DMS153 treated with DMSO at 0.1 percent for 48 hours (cell line): Measurements from ENCODE around the gene C2orf76.
"Not testable (repeated sequence)": the region's sequence is repeated elsewhere in the genome, so short reads cannot be mapped to it uniquely, and the experiment has no call there.

Experiments
- DNase-seq: peaks from one replicate; lab custom pipeline; 2025; ENCODE audit not compliant: unreplicated experiment; lab: John Stamatoyannopoulos, UW

Gene C2orf76

DNA sequence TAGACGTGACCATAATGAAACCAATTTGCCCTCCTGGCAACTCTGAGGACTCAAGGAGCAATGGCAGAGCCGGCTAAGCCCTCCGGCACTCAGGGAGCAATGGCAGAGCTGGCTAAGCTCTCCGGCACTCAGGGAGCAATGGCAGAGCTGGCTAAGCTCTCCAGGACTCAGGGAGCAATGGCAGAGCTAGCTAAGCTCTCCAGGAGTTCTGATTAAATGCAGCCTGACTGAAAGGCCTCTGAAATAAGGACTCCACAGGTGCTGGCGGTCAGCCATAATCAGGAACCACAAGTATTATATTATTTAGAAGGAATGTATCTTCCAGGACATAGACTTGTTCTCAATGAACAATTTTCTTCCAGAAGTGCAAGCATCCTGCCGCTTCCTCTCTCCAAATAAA, 65.2 kb downstream of the C2orf76 start:
- DNase-seq, result no peak

DNA sequence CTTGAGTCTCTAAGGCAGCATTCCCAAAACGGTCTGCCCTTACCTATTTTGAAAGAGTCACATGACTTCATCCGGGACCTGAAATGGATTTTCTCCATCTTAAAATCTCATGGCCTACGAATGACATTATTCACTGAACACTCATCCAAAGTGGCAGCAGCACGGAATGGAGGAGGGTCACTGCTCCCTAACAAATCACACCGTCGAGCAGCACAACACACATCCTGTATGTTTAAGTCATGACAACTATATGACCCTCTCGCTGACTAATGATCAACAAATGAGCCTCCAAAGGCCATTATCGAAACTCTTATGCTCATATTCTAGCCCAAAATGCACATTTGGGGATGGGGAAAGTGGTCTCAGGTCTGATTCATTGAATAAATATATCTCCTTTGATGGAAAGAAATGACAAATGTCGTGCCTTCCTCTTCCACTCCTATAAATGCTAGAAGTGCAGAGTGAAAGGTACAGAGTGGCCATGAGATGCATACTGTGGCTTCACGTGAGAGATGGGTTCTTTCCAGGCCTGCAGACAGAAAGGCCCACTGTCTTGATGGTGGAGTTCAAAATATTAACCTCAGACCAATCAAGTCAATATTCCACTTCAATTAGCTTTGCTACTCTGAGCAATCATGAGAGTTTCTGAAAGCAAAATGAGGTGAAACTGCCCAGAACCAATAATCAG, 70.8 kb downstream of the C2orf76 start:
- DNase-seq, result no peak

DNA sequence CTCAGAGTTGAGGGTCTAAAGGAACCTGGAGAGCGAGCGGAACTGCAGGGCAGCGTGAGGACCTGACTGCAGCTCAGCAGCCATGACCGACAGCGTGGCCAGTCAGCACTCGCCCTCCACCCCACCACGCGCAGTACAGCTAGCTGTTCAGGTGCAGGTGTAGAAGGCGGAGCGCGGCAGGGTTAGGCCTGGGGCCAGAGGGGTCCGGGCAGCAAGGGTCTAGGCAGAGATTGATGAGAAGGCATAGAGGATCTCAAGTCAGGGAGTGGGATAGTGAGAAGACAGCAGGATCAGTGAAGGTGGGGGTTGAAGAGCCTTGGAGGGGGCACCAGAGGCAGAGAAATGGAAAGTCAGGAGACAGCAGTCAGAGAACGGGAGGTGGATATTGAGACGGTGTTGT, 72.0 kb downstream of the C2orf76 start:
- DNase-seq, result no peak

DNA sequence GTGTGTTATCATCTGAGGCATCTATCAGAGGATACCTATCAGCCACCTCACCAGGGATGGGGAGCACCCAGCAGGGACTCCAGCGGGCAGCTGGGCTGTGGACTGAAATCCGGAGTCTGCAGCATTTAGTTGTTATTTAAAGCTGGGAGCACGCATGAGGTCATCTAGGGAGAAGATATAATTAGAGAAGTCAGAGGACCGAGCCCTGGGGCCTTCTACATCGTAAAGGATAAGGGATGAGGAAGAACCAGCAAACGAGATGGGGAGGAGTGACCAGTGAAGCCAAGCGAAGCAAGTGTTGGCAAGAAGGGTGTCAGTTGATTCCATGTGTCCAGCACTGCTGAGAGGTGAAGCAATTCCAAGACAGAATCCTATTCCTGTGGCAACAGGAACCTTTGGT, 72.7 kb downstream of the C2orf76 start:
- DNase-seq, result no peak

DNA sequence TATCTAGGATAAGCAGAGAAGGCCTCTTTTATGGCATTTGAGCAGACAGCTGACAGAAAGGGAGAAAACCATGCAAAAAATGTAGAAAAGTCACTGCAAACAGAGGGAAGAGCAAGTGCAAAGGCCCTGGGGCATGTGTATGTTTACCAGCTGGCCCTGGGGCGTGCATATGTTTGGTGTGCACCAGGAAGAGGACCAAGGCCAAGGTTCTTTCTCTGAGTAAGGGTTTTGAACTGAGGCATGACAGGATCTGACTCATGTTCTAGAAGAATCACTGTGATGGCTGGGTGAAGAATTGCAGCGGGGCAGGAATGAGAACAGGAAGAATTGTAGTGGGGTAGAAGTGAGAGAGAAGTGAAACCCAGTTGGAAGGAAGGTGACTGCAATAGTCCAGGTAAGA, 73.4 kb downstream of the C2orf76 start:
- no peak for DNase-seq

DNA sequence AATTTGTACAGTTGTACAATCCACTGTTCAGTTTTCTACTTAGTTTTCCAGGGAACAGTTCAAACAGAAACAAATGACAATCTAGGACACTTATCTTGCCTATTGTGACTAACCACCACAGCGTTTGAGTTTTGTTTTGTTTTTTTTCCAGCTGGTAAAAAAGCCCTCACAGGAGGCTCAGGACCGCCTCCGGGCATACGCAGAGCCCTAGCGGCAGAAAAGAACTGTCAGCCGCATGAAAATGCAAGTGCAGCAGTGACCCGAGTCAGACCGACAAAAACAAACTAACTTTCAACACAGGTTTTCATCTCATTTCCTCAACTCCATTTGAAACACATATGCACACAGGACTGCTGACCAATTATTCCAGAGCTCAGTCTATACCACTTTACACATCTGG, 74.4 kb downstream of the C2orf76 start:
- DNase-seq, result no peak

DNA sequence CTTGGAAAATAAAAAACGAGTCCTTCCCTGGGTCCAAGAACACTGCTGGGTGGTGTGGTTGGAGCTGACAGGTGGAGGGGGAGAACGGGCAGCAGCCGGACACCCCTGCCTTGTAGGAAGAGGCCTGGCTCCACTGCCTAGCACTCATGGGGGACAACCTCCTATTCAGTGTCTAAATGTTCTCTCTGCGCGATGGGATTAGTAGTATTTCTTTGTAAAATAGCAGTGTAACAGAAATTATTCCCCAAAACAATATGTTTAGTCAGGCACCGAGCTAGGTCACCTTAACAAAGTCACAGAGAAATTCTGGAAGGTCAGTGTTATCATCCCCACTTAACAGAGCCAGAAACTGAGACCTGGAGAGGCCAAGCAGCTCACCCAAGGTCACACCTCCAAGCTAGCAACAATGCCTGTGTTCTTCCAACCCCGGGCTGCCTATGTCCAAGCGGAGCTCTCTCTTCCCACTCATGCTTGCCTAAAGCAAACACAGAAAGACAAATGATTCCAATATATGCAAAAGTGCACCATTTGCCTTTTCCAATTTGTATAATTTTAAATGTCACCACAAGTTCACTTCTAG, 75.0 kb downstream of the C2orf76 start:
- no peak for DNase-seq

DNA sequence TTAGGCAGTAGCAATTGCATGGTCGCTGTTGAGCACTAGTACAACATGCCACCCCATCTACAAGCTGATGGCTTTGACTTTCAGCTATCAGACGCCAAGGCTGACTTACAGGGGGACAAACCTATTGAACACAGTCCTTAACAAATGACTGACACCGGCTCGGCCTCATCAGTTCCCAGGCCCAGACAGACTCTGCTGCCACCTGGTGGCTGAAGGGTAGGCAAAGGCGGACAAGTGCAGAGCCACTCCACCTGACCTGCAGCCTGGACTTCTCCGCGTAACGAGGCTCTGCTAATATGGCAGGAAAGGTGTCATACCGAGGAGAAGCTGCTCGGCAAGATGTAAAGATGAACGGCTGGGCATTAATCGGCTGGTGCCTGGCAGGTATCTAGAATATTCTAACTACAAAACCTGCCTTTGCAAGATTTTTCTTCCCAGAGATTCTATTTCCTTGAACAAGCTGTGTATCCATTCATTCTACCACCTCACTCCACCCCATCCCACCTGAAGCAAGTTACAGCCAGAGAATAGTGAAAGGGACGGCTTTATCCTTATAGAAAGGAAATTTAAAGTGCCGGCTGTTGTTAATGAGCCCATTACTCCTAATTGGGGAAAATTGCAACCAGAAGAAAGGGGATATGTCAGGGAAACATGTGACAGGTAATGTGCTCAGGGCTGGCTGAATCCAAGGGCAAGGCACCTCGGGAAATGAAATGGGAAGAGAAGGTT, 75.6 kb downstream of the C2orf76 start:
- peak; percentile 92 for DNase-seq

DNA sequence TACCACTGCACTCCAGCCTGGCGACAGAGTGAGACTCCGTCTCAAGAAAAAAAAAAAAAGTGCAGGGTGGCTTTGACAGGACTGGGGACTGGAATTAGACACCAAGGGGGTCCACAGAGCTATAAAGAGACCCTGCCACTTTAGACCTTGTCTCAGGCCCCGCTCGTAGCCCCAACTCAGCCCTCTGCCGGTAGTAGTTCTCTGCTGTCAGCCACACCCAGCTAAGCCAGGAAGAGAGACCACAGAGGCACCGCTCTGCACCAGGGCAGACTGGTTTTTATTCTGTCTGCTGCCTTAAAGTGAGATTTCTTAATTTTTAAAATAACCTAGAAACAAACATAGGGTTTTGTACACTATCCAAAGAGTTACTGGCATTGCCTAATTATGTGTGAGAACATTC, 77.0 kb downstream of the C2orf76 start:
- no peak for DNase-seq

DNA sequence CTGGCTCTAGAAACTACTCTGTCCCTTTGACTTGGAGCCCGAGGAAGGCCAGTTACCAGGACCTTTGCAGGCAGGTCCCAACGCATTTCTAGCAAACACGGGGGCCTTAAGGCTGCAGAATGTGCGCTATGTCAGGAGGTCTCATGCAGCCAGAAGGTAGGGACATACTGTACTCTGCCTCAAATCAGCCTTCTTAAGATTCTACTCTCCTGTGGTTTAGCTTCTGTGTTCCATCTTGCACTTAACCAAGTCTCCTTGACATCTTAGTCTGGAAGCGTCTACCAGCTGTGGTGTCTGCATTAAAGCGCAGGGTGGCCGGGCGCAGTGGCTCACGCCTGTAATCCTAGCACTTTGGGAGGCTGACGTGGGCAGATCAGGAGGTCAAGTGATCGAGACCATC, 77.5 kb downstream of the C2orf76 start:
- DNase-seq, result no peak

DNA sequence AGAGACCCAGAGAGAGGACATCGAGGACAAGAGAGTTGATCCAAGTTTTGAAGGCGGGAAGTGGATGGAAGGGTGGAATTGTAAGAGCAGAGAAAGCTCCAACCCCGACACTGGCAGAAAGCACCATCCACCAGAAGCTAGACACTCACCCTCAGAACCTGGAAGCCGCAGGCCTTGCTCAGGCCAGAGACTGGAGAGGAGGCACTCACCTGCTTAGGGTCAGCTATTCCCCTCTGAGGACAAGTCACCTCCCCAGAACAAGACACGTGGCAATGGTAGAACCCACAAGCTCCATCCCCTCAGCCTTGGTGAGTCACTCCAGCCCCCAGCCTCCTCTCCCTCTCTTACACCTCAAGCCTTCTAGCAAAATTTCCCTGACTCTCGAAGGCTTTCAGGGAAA, 78.1 kb downstream of the C2orf76 start:
- DNase-seq, result no peak

DNA sequence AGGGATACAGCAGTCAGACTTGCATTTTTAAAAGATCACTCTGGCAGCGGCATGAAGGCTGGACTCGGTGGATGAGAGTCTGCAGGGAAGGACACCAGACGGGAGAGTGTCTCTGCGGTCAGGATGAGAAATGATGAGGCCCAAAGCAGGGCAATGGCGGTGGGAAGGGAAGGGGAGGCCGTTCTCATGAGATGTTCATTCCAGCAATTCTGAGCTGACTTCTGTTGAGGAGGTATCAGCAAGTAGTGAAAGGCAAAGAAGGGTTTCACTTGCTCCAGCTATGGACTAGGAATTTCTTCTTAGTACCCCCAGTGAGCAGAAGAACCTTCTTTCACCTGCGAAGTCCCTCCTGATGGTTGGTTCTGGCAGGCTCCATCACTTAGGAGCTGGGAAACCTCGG, 80.0 kb downstream of the C2orf76 start:
- no peak for DNase-seq

DNA sequence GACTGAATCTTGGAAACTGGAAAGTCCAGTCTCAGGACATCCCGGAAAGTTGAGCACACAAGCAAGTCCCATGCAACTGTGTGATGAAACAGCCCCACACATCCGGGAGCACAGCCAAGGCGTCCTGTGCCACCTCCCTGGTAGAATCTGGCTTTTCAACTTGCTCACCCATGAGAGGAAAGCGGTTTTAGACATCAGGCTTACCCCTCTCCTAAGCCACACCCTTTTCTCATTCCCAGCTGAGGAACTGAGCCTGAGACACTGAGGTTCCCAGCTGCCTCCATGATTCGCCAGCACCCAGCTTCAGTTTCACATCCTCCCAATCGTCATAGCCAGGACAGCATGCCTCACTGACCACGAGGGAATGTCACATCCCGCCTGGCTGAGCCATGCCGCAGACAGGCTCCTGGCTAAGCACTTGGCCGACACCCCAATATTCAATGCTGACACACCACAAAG, 82.7 kb downstream of the C2orf76 start:
- no peak for DNase-seq

DNA sequence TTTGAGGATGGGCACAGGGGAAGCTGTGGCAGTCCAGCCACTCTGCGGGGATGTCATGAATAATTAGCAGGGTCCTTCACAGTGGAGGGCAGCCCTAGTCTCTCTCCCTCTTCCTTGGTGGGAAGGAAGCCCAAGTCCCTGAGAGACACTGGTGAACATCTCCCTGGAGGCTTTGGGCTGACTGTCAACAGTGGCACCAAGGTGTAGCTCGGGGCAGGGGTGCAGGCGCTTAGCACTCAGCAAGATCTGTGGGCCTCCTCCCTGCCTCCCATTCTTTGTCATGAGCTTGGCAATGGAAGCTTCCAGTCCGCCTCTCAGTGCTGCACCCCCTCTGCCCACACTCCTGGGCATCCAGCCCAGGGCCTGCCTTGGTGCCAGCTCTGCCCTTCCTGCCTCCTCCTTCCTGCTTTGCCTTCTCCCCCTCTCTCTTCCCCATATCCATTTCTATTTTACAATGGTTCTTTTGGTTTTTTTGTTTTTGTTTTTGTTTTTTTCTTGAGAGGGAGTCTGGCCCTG, 83.6 kb downstream of the C2orf76 start:
- DNase-seq, result no peak

DNA sequence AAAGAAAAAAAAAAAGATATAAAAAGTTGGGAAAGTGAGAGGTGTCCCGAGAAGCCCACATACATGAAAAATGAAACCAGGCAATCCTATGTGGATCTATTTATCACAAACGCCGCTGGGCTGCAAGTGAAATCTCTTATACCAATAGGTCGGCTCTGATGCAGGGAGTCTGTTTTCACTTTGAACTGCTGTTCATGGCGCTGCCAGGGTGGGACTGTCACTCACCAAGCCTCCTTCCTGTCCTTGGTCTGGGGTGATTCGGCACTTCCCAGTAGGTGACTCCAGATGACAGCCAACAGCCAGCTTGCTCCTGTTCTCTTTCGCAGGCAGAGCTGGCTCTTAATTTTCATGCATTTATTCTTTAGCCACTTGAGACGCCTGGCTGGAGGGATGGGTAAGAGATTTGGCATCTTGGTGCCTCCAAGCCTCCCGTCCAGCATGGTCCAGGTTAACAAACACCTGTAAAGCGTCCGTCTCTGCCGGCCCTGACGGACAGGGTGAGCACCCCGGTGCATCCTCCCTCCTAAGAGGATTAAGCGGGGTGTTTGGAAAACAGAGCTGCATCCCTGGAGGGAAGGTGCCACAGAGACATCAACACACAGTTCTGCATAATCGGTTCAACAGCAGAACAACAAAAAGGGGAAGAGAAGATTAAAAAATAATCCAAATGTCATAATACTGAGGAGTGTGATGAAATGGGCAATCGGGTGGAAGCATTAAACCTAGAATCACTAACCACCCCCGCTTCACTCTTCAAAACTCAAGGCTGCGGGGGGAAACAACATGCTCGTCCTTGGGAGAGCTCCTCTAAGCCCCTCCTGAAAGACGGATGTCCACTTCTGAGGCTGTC, 84.3 kb downstream of the C2orf76 start:
- DNase-seq, result no peak

DNA sequence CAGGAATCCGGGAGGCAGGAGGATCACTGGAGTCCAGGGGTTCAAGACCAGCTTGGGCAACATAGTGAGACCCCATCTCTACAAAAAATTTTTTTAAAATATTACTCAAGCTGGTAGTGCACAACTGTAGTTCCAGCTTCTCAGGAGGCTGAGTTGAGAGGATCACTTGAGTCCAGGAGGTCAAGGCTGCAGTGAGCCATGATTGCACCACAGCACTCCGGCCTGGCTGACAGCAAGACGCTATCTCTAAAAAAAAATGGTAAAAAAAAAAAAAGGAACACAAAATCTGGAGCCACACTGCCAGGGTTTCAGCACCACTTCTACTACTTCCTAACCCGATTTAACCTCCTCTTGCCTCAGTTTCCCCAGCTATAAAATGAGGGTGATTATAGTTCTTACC, 86.0 kb downstream of the C2orf76 start:
- DNase-seq, result no peak

DNA sequence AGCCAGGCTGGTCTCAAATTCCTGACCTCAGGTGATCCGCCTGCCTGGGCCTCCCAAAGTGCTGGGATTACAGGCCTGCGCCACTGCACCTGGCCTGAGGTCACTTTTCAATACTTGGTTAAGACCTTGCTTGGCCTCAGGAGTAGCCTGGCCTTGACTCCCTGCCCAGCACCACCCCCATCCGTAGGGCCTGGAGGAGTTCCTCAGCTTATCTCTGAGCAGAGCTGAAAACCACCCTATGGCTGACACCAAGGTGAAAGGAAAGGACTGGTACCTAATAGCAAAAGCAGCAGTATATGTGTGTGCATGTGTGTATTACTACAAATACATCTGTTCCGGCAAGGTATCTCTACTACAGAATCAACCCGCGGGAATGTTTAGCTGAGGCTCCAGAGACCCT, 87.0 kb downstream of the C2orf76 start:
- DNase-seq, result no peak

DNA sequence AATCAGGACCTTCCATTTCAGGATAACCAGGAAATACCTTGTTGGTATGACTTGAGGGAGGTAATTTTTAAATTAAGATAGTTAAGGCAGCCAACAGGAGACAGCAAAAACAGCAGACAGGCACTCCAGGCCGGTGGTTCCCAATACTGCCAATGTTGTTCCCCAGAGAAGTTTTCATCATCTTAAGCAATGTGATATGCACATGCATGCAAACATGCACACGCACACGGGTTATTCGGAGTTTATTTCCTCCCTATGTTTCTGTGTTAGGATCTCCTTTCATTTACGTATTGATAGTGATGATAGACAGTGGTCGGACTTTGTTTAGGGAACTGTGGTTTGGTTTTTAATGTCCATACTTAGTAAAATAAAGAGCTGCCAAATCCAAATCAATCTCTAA, 87.7 kb downstream of the C2orf76 start:
- DNase-seq, result no peak

DNA sequence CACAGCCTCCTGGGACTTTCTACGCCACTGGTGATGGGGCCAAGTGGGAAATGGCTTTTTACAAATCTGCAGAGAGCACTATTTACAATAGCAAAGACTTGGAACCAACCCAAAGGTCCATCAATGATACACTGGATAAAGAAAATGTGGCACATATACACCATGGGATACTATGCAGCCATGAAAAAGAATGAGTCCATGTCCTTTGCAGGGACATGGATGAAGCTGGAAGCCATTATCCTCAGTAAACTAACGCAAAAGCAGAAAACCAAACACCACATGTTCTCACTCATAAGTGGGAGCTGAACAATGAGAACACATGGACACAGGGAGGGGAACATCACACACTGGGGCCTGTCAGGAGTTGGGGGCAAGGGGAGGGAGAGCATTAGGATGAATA, 88.2 kb downstream of the C2orf76 start:
- not testable (repeated sequence) for DNase-seq

DNA sequence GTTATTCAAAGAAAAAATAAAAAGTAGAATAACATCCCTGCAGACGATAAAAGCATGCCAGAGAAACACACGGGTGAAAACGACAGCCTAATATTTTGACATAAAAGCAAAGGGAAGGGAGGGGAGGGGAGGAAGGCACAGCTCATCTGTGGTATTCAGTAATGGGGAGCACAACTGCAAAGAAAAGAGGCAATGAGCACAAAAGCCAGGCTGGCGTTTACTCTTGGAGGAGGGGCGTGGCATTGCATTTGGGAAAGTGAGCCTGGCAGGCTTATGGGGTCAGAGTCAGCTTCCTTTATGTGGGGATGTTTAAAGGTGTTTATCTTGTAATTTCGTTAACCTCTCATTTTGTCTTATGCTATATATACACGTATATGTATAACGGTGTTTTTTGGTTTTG, 89.8 kb downstream of the C2orf76 start:
- DNase-seq, result no peak

DNA sequence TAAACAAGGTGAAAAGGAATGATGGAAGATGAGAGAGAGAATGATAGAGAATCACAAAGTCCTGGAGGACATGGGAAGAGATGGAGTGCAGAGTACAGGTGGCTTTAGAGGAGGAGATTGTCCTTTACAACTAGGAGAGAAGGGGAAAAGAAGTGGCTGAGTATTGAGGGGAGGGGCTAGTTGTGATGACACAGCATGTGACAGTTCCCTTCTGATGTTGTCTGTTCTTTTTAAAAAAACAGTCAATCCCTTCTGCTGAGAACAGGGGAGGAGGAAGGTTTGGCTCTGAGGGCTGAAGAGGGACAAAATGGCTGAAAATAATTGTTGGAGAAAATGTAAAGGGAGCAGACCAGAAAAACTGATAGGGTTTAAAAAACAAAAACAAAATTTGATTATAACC, 99.0 kb downstream of the C2orf76 start:
- DNase-seq, result no peak
